GM18858 (cell line): ENCODE results near the gene FAM221B.

ENCODE experiments used
- ATAC-seq: cut with Tn5 transposase; IDR thresholded peaks from one replicate; pipeline ENCODE4 v1.9.1; 2021; ENCODE audit not compliant: unreplicated experiment

Gene FAM221B

DNA sequence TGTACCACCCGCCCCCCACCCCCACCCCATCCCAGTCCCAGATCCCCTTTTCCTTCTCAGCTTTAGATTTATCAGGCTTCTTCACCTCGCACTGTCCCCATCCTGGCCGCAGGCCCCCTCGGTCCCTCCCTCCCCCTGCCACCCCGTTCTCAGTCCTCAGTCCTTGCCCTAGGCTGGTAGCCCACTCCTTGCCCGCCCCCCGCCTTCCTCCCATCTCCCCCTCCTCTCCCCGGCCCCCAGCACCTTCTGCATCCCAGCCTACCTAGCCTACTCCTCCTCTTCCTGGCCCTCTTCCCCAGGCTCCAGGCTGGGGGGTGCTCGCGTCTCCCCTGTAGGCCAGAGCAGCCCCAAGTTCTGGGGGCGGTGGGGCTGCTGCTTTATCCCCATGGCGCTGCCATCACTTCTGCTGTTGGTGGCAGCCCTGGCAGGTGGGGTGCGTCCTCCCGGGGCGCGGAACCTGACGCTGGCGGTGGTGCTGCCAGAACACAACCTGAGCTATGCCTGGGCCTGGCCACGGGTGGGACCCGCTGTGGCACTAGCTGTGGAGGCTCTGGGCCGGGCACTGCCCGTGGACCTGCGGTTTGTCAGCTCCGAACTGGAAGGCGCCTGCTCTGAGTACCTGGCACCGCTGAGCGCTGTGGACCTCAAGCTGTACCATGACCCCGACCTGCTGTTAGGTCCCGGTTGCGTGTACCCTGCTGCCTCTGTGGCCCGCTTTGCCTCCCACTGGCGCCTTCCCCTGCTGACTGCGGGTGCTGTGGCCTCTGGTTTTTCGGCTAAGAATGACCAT lies 36.3 kb downstream of the FAM221B start:
- ATAC-seq = no peak

DNA sequence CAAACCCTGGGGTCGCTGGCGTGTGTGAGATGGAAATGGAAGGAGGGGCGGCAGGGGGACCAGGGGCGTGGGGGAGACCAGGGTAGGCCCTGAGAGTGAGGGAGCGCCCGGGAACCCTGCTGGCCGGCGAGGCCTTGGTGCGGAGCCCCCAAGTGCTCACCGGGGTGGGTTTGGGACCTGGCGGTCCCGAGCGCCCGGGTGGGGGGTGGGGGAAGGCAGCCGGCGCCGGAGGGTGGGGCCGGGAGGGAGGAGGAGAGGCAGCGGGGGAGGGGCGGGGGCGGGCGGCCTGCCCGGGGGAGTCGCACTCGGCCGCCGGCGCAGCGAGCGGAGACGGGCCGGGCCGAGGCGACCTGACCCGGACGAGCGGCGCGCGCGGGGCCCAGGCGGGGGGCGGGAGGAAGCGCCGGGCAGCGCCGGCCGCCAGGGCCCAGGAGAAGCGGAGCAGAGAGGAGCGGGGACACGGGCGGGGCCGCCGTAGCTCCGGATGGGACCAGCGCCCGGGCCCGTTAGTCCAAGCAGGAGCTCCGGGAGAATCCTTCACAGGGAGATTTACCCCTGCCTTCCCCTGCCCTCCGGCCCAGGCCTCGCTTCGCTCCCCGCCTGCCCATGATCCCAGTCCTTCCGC lies 37.1 kb downstream of the FAM221B start, which contains the start of gene NPR2:
Gene NPR2, plus strand, starts transcription at position 295 of the 625 bp plus-strand sequence. CDS start 818 bp downstream, outside the sequence.
- no peak for ATAC-seq

DNA sequence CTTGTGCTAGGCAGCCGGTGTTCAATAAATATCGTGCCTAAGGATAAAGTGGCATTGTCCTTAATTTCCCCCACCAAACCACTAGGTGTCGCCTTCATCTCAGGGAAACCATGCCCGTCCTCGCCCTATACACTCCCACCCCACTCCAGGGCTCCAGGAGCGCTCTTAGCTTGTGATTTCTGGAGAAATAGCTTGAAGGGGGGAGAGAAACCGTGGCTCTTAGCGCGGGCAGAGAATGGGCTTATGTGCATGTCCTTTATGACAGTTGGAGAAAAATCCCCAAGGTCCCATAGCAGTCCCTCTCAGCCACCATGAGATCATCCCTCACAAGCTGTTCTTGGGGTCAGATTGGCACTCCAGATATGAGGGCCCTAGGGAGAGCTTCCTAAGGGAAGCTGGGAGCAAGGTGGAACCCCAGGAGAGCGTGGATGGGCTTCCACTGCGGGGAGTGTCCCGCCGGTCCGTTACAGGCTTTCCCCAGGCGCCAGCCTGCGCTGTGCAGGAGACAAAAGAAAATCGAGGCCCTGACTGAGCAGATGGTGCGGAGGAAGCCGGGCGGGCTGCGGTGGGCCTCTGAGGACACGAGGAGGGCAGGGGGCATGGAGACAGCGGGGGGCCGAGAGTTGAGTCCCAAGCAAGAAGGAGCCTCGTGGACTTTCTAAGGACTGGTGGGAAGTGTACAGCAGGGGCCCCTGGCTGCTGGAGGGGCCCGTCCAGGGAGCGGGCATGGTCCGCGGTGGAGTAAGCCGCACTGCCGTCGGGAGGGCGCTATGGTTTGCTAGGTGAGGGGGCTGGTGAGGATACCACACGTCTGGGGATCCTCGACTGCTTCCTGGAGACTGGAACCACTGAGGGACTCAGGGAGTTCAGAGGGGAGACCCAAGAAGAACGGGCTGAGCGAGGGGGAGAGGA lies 37.9 kb downstream of the FAM221B start:
- no peak for ATAC-seq

DNA sequence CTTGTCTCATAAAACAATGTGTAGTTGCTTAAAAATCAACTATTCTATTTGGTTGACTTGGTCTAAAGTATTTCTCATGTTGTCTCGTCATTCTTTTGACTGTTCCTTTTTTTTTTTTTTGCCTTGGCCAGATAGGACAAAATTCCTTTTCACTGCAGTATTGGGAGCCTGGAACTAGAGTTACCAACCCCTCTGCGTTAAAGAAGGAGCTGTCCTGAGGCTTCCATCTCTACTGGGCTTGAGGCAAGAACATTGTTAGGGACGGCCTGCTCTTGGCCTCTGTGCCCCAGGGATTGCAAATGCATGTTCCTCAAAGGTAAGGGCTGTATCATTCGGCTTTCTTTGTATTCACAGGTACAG lies 38.5 kb downstream of the FAM221B start:
- ATAC-seq = no peak

DNA sequence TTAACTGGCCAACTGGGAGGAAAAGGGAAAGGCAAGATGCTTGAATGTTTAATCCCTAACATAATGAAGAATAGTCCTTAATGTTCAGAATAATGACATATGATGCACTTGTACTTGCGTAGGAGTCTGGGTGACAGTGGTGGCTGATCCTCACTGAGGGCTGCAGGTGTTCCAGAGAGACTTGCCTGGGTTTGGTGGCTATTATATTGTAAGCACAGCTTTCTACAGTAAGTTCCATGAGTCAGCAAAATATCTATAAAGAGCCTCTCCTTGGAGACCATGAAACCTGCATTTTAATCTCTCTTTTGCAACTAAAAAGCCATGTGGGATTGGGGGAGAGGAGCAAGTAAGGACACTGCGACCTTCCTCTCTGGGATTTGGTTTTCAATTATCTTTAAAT lies 39.0 kb downstream of the FAM221B start:
- ATAC-seq = no peak

DNA sequence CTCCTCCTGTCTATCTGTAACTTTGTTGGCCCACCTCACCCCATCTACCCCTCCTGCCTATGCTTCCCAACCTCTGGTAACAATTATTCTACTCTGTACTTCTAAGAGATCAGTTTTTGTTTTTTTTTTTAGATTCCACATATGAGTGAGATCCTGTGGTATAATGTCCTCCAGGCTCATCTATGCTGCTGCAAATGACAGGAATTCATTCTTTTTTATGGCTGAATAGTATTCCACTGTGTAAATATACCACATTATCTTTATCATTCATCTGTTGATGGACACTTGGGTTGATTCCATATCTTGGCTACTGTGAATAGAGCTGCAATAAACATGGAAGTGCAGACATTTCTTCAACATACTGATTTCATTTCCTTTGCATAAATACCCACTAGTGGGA lies 45.1 kb downstream of the FAM221B start:
- ATAC-seq = no peak

DNA sequence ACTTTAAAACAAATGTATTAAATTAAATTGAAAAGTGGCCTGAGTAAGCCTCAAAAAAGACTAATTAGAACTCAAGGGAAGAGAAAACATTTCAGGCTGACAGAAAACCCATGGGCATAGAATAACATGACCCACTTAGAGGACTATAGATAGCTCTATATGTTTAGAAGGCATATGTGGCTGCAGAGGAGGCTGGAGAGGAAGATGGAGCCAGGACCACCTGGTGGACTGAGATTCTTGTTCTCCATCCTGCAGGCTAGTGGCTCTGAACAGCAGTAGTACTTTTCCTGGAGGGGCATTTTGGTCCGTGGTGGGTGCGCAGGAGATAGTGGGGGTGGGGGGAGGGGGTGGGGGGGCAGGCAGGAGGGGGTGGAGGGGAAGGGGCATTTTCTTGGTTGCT lies 47.5 kb downstream of the FAM221B start:
- ATAC-seq = no peak

DNA sequence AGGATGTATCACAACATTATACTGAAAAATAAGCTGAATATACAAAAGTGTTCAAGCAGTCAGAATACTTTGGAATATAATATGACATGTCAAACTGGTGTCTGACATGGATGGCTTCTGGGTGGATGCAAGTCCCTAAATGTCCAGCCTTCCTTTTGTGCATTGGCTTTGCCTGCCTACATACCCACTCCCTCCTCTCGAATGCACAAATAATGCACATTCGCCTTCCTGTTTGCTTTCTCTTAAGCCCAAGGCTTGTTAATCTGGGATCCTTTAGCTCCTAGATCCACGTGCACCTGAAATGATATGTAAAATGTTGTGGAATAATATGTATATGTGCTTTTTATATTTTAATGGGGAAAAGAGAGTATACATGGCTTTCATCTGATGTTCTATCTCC lies 50.0 kb downstream of the FAM221B start:
- ATAC-seq = no peak

DNA sequence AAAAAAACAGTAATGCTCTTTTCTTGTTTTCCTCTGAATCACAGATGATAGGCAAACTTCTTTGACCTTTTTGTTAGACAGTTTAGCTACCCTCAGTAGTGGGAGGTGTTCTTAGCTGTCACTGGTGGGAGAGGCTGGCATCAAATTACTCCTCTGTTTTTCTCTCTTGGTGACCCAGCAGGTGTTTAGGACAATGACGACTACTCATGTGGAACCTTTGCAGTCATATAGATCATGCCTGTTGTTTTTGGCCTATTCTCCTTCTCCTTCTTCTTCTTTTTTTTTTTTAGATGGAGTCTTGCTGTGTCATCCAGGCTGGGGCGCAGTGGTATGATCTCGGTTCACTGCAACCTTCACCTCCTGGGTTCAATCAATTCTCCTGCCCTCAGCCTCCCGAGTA lies 52.5 kb downstream of the FAM221B start:
- ATAC-seq = no peak

DNA sequence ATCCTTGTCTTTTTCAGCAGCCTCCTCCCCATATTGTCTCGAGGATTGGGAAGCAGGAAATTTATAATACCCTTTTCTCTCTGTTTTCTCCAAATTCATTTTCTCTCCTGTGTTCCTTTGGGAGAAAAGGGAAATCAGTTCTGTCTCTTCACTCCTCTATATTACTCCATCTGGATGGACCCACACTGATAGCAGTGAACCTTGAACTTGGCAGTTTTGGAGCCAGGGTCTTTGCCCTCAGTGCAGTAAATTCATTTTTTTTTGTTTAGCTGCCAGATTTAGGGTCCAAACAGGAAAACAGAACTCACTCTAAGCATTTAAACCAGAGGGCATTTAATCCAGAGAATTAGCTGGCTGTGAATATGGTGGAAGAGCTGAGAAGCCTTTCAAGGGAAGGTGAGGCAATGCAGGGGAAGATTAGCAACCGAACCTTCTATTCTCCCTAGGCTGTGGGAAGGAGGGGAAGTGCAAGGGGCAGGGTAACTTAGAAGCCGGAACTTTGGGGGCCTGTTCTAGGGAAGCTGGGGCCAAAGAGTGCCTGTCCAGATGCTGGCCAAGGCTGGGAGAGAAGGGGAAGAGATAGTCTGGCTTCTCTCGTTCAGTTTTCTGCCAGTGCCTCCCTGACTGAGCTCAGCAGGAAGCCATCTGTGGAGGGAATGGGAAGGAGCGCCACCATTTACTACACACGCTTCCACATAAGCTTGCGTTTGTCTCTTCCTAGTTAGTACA lies 53.5 kb downstream of the FAM221B start:
- no peak for ATAC-seq

DNA sequence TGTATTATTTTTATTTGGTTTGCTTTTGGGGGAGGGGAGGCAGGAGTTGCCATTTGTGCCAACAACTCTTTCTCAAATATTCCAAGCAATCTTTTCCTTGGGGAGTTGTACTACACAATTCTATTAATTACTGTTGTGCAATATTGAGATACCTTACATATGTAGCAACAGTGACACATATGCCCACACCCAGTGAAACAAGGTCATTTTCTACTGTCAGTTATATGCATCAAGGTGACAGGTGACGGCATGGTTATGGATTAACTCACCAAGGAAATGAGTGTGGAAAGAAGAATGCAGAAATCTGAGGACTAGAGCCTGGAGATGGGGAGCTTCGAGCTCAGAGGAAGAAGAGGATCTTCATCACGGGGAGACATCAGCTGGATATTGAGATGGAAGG lies 56.6 kb downstream of the FAM221B start:
- ATAC-seq = no peak

DNA sequence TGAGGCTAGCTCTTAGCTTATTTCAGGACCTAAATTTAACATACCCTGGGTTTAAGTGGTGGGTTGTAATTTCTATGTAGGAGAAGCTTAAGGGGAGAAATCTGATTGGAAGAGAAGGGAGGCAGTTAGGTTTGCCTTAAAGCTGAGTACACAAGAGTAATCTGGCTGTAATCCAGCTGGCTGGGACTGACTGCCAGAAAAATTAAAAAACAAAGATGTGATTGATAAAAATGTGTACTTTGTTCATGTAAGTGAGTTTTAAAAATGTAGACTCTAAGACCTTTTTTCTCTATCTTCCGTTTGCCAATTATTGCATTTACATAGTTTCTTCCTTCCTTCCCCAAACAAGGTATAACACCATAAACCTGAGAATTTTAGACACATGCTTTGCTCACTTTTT lies 57.0 kb downstream of the FAM221B start:
- ATAC-seq = no peak

DNA sequence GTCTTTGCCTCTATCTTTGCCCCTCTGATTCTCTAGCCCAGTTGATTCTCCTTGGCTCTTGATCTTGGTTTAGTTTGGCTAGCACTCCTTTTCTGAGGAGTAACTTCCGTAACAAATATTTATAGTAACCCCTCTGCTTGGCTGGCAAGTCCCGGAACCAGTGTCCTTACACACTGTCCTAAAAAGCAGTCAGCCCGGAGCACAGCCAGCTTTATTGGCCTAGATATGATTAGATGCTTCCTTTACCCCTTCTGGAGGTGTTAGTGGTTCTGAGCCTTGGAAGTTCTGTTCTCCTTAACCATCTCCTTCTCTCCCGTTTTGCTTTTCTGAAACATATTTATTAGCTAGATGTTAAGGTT lies 57.5 kb downstream of the FAM221B start:
- ATAC-seq = no peak

DNA sequence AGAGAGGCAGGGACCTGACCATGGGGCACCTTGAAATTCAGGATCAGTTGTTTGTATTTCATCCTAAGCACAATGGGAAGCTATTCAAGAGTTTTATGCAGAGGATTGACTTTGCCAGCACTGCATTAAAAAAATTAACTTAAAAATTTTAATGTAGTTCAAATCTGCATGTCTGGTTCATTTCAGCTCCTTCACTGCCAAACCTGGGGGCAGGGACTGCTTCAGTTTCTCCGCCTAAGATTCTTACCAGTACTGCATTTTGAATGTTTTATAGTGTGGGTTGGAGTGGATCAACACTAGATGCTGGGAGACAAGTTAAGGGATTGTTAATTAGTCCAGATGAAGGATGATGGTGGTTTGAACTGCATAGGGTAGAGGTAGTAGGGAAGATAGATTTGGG lies 58.8 kb downstream of the FAM221B start:
- no peak for ATAC-seq

DNA sequence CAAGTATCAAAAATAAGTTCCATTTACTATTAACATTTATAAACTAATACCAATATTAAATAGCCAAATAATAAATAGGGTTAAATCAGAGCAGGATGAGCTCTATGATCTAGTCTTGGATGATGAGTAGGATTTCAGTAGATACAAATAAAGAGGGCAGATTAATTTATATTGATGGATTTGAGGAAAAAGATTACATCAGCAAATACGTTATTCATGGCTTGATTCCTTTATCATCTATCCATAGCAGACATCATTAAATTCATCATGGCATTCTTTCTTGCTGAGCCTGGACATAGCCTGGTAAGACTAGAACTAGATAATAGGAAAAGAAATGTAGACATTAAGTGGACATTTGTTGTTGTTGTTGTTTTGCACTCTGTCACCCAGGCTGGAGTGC lies 61.1 kb downstream of the FAM221B start:
- ATAC-seq = no peak

DNA sequence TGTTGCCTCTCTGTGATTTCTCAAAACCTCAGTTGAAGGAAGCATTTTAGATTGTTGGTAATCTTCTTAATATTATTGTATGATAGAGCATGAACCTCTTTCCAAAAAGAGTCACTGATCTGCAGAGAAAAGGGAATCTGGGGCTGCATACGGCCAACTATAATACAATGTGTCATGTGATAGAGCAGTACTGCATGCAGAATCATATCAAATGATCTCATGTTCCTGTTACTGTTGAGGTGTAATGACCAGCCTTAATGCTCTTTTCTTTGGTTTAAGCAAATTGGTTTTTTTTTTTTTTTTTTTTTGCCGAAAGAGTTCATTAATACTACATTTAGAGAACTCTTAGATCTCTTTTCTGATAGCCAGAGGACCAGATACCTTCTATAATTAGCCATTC lies 61.5 kb downstream of the FAM221B start:
- ATAC-seq = no peak
